Stimulated activated naive CD4-positive, alpha-beta T cell treated with Interleukin-2 at 50 U/mL for 16 hours (primary cell): ENCODE data around the gene BABAM2.
A peak's percentile ranks its signal among the peaks of the same experiment; 100 is the strongest.
"Not testable (repeated sequence)": the region's sequence is repeated elsewhere in the genome, so short reads cannot be mapped to it uniquely, and the experiment has no call there.

Source experiments
- DNase-seq: peaks from one replicate; lab custom pipeline; 2025; lab: John Stamatoyannopoulos, UW

The BABAM2 gene

DNA sequence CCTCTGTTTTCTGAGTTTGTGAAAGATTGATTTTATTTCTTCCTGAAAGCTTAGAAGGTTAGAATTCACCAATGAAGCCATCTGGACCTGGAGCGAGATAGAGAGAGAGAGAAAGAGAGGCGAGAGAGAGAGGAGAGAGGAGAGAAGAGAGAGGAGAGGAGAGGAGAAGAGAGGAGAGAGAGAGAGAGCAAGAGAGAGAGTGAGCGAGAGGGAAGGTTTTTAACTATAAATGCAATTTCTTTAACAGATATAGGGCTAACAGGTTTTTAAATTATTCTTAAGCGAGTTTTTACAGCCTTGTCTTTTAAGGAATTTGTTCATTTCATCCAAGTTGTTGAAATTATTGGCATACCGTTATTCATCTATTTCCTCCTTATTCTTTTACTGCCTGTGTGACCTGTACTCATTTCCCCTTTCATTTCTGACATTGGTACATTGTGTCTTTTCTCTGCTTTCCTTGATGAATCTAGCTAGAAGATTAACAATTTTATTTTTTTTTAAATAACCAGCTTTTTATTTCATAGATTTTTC lies 56.1 kb downstream of the BABAM2 start:
- DNase-seq, result no peak

DNA sequence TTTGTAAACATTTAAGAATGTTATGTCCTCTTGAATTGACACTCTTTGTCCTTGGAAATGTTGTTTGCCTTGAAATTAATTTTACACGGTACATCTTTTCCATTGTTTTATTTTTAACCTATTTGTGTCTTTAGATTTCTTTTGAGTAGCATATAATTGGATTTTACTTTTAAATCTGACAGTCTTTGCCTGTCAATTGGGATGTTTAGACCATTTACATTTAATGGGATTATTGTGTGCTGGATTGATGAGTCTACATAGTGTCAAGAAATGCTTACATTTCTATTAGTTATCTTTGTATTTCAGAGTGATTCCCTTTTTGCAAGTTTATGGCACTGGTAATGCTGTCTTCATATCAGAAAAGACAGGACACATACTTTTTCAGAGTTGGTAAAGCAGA lies 61.5 kb downstream of the BABAM2 start:
- no peak for DNase-seq

- DNase-seq, result no peak
Measured at GRCh38 chr2:27953077-27953476, 62.5 kb downstream of the BABAM2 start.

DNA sequence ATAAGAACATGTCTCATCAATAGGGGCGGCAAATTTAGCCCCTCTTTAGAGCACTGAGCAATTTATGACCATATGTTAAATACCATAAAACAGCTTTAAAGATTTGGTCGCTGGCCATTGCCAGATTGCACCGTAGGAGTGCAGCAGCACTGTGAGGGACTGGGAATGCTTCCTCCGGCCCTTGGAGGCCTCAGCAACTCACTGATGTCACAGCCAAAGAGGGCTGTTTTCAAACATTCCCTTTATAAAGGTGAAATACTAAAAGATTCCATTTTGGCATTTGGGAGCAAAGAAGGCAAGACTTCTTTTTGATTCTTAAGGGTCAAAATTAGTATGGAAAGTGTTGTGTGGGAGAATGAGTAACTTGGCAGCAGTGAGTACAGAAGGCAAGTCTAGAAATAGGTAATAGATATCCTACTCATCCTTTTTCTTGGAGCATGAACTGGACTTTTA lies 63.7 kb downstream of the BABAM2 start:
- DNase-seq, result no peak

- DNase-seq, result peak; percentile 54
Measured at GRCh38 chr2:27954771-27955383, 64.3 kb downstream of the BABAM2 start.

DNA sequence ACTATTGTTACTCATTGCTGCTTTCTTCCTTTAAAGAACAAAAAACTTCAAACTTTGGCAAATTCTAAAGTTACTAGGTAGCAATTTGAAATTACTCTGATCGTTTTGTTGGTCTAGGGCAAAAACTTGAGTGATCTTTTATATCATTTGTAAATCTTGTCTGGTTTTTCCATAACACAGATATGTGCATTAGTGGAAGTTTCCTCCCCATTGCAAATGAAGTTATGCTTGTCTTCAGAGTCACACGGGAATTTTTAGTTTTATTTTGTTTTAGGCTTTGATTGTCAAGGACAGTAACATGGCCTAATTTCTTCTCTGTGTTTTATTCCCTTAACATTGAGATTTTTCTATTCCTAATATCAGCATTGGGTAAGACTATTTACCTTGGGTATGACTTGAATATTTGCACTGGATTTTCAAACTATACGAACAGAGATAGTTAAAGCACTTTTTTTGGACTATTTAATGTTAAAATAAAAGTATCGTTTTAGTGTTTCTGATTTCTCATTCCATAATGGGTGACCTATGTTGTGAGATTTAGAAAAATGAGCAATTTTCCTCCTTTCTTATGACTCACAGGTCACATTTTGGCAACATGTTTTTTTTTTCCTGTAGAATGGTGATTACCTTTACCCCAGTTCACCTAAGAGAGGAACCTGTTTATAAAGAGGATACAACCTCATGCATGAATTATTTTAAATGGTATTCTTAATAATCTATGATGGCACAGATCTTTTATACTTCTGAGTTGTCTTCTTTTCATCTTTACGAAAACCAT lies 65.0 kb downstream of the BABAM2 start:
- no peak for DNase-seq

GRCh38 chr2:27956888-27957287 lies 66.4 kb downstream of the BABAM2 start:
- no peak for DNase-seq

- no peak for DNase-seq
Measured at GRCh38 chr2:27958711-27959378, 68.3 kb downstream of the BABAM2 start.

GRCh38 chr2:27959496-27959895 lies 69.0 kb downstream of the BABAM2 start:
- DNase-seq, result no peak

GRCh38 chr2:27960237-27960912 lies 69.8 kb downstream of the BABAM2 start:
- DNase-seq, result peak; percentile 5

GRCh38 chr2:27962006-27962405 lies 71.5 kb downstream of the BABAM2 start:
- DNase-seq, result no peak

GRCh38 chr2:27963472-27963871 lies 72.9 kb downstream of the BABAM2 start:
- DNase-seq, result no peak

DNA sequence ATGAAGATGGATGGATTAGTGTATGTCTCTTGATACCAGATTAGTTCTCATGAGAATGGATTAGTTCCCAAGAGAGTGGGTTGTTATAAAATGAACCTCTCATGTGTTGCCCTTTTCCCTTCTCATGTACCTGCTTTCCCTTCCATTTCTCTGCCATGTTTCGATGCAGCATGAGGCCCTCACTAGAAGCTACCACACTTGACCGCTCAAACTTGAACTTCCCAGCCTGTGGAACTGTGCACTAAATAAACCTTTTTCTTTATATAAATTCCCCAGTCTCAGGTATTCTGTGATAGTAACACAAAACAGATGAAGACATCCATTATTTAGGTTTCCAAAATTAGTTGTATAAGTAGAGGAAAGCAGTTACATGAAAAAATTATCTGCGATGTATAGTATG lies 73.5 kb downstream of the BABAM2 start:
- no peak for DNase-seq

DNA sequence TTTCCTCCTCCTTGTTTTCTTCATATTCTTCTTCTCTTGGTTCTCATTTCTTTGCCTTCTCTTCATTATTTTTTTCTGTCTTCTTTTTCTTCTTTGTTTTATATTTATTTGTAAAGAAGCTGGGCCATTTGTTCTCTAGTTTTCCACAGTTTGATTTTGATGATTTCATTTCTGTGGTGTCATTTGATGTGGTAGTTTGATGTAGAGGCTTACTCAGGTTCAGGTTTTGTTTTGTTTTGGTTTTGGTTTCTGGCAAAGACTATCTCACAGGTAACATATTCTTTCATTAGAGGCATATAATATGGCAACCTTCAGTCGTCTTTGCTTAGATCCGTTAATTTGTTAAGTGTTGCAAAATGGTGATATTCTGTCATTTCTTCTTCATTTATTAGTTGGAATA lies 75.3 kb downstream of the BABAM2 start:
- DNase-seq, result no peak

GRCh38 chr2:27966466-27966865 lies 75.9 kb downstream of the BABAM2 start:
- no peak for DNase-seq

GRCh38 chr2:27967076-27967475 lies 76.5 kb downstream of the BABAM2 start:
- no peak for DNase-seq

DNA sequence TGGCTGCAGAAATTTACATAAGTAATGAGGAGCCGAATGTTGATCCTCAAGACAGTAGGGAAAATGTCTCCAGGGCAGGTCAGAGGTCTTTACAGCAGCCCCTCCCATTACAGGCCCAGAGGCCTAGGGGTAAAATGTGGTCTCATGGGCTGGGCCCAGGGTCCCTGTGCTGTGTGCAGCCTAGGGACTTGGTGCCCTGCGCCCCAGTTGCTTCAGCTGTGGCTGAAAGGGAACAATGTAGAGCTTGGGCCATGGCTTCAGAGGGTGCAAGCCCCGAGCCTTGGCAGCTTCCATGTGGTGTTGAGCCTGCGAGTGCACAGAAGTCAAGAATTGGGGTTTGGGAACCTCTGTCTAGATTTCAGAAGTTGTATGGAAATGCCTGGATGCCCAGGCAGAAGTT lies 77.5 kb downstream of the BABAM2 start:
- DNase-seq, result not testable (repeated sequence)

DNA sequence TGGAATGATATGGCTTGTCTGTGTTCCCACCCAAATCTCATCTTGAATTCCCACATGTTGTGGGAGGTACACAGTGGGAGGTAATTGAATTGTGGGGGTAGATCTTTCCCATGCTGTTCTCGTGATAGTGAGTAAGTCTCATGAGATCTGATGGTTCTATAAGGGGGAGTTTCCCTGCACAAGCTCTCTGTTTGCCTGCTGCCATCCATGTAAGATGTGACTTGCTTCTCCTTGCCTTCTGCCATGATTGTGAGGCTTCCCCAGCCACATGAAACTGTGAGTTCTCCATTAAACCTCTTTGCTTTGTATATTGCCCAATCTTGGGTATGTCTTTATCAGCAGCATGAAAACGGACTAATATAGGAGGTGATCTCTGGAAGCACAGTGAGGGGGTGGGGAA lies 78.4 kb downstream of the BABAM2 start:
- not testable (repeated sequence) for DNase-seq

DNA sequence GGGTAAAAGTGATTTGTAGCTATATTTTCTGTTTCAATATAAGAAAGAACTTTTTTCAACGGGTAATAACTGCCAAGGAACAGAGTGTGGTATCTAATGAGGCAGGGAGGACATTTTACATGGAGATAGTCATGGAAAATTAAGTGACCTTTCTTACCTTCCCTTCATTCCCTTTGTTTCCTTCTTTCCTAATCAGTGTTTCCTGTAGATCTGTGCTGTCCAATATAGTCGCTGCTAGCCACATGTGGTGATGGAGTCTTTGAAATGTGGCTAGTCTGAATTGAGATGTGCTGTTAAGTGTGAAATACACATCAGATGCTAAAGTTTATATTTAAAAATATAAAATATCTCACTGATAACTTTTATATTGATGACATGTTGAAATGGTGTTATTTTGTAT lies 81.8 kb downstream of the BABAM2 start:
- no peak for DNase-seq

- no peak for DNase-seq
Measured at GRCh38 chr2:27973592-27973991, 83.1 kb downstream of the BABAM2 start.

GRCh38 chr2:27976308-27976707 lies 85.8 kb downstream of the BABAM2 start:
- no peak for DNase-seq

DNA sequence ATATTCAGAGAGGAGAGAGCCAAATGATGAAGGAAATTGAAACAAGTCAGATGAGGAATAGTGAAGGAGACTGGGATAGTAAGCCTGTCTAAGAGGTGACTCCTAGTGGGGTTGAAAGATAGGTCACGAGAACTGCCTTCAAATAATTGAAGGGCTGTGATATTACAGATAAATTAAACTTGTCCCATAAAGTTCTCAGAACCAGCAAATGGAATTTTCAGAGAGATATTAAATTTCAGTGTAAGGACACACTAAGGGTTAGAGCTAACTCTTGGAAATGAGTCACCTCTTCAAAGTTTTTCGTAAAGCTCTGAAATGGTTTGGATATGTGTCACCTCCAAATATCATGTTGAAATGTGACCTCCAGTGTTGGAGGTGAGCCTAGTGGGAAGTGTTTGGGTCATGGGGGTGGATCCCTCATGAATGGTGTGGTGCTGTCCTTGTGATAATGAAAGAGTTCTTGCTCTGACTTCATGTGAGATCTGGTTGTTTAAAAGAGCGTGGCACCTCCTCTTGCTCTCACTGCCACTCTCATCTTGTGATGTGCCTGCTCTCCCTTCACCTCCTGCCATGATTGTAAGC lies 87.3 kb downstream of the BABAM2 start:
- DNase-seq, result peak; percentile 28
